AG04450 (cell line): ENCODE data around the gene LYRM2. TPM values are rescaled to one million over a fixed set of nuclear protein-coding genes. Genes with fewer than 3 reads are reported as not detected.

ENCODE experiments used
- CTCF ChIA-PET: fragments of 300-600, 350-600 bp; formaldehyde crosslinking; extraction: SDS; loops from one replicate; lab custom pipeline; 2022; ENCODE audit warnings: antibody characterized with exemption, inconsistent platforms; lab: Charles Lee
- POLR2A ChIA-PET: fragments of 350-600 bp; formaldehyde crosslinking; extraction: SDS; loops from one replicate; lab custom pipeline; 2021; ENCODE audit warnings: antibody characterized with exemption, inconsistent platforms; lab: Yijun Ruan, JAX
- DNase-seq: peaks from one replicate; pipeline ENCODE4 v3.0.0-alpha.2; 2011; ENCODE audit warnings: low read depth, low spot score
- H3K27ac ChIP-seq: one replicate; pipeline ENCODE4 v1.5.1; 2012; ENCODE audit warnings: low read depth, low read length, control low read depth
- H3K27me3 ChIP-seq: one replicate; pipeline ENCODE4 v1.6.0; 2012; ENCODE audit warnings: low read length; ENCODE audit not compliant: control insufficient read depth, insufficient read depth
- H3K4me3 ChIP-seq: 2 replicates; pipeline ENCODE4 v1.5.1; 2011; ENCODE audit warnings: mild to moderate bottlenecking, low read depth, low read length, control low read depth
- H3K9me3 ChIP-seq: 2 replicates; pipeline ENCODE4 v1.5.1; 2012; ENCODE audit warnings: low read length; ENCODE audit not compliant: control insufficient read depth, insufficient read depth
- CTCF ChIP-seq: IDR thresholded peaks from 2 replicates; pipeline ENCODE4 v1.5.1; 2011; ENCODE audit warnings: low read depth, low read length, control low read depth, inconsistent platforms
- polyA plus RNA-seq: library from polyadenylated mRNA; depleted of rRNA; stranded (reverse); fragments of >200 nt; gene quantifications from 2 replicates; pipeline ENCODE4 v1.2.3, GENCODE V29; 2011

LYRM2 gene
- polyA plus RNA-seq, 1 experiment, result 58.5 TPM

- no peak for DNase-seq
- no peak for TF ChIP-seq CTCF
- POLR2A ChIA-PET, result no interaction called here
- H3K27me3 ChIP-seq, result no peaks in the 10 kb centered on the region
- H3K27ac ChIP-seq, result no peak overlapping the region
- no peak overlapping the region for H3K4me3 ChIP-seq
- no peaks in the 10 kb centered on the region for H3K9me3 ChIP-seq
- CTCF ChIA-PET, result no interaction called here
These were observed 42.0 kb upstream of the LYRM2 start for GRCh38 chr6:89680551-89680950.

GRCh38 chr6:89680150-89680549 is 41.6 kb upstream of the LYRM2 start:
- Histone ChIP-seq H3K27me3 (no peaks in the 10 kb centered on the region), H3K9me3 (no peaks in the 10 kb centered on the region), H3K27ac (no peak overlapping the region), H3K4me3 (no peak overlapping the region)
- CTCF ChIA-PET, result no interaction called here
- POLR2A ChIA-PET, result no interaction called here
- DNase-seq, result no peak
- no peak for TF ChIP-seq CTCF

- H3K4me3 ChIP-seq, result no peak overlapping the region
- no peaks in the 10 kb centered on the region for H3K27me3 ChIP-seq
- TF ChIP-seq CTCF, result no peak
- no peak overlapping the region for H3K27ac ChIP-seq
- ChIA-PET CTCF (no interaction called here), POLR2A (no interaction called here)
- DNase-seq, result no peak
- H3K9me3 ChIP-seq, result no peaks in the 10 kb centered on the region
These were observed 40.9 kb upstream of the LYRM2 start for GRCh38 chr6:89679215-89680120.

- H3K27me3 ChIP-seq, result no peaks in the 10 kb centered on the region
- CTCF ChIA-PET, result no interaction called here
- TF ChIP-seq CTCF, result no peak
- no peaks in the 10 kb centered on the region for H3K9me3 ChIP-seq
- POLR2A ChIA-PET, result no interaction called here
- H3K27ac ChIP-seq, result no peak overlapping the region
- no peak overlapping the region for H3K4me3 ChIP-seq
- no peak for DNase-seq
These were observed 40.0 kb upstream of the LYRM2 start for GRCh38 chr6:89678531-89678930.

GRCh38 chr6:89675949-89676748 is 37.6 kb upstream of the LYRM2 start:
- Histone ChIP-seq H3K4me3 (no peak overlapping the region), H3K9me3 (no peaks in the 10 kb centered on the region), H3K27me3 (no peaks in the 10 kb centered on the region), H3K27ac (no peak overlapping the region)
- DNase-seq, result peak; percentile 48
- no peak for TF ChIP-seq CTCF
- CTCF ChIA-PET, result no interaction called here
- POLR2A ChIA-PET, result no interaction called here
